Hippocampal formation (tissue), 2 donors: ENCODE measurements around the gene ABHD16B.
"Not testable (repeated sequence)": the region's sequence is repeated elsewhere in the genome, so short reads cannot be mapped to it uniquely, and the experiment has no call there.

Source experiments
- DNase-seq, 2 donors: peaks; one replicate each; lab custom pipeline; 2025; lab: John Stamatoyannopoulos, UW

The ABHD16B gene

DNA sequence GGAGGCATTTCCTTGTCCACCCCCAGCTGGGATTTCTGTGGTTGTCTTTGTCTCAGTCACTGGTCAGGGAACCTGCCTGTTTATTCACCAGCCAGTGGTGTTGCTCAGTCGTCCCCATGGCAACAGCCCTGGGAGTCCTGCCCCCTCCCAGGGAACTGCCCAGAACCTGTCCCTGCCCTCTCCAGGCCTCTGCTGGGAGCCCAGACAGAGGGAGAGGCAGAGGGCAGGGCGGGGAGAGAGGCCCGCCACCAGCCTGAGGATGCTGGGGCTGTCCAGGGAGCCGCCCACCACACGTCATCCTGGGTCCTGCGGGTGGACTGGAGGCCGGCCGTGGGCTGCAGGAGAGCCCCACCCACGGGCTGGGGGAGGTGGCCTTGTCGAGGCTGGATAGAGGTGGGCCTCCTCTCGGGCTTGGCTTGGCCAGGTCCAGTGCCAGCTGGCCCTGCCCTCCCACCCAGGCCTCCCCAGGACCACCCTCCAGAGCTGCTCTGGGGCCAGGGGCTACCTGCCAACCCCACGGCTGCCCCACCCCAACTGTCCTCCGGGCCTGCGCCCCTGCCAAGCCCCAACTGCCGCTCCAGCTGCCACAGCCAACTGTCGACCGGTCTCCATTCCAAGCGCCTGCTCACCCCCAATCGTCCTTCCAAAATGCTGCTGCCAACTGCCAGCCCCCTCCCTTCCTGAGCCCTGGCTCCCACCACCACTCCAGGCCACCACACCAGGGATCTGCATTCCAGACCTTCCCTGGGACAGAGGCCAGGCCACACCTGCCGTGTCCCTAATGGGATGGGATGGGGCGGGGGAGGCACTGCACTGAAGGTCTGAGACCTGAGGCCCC is 26.1 kb upstream of the ABHD16B start:
- DNase-seq = peak; percentile 24 to 37

DNA sequence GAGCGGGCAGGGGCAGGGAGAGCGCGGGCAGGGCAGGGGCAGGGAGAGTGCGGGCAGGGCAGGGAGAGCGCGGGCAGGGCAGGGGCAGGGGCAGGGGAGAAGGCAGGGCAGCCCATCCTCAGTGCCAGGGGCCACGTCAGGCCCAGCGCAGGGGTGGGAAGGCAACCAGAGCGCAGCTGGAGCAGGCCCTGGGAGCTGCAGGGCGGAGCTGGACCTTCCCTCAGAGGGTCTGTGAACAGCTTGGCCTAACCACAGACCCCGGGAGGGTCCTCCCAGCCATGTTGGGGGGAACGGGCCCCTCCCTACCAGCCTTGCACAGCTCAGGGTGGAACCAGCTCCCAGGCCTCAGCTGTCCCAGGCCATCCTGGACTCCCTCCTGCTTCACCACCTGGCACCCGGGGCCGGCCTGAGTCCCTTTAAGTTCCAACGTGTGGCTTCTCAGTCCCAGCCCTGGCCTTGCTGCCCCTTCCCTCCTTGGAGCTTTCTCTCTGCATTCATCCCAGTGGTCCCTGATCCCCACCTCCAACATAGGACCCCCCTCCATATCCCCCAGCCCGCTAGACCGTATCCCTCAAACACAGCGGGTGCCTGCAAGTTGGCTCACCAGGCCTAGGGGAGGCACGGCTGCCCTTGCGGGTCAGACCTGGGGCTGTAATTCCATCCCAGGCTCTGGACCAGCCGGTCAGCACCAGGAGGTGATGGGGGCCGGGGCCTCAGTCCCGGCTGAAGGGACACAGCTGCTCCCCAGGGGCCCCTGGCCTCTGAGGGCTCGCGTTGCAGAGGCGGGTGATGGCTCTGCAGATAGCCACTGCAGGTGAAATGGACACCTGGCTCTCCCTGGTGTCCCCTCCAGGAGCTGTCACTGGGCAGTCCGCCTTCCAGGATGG is 24.6 kb upstream of the ABHD16B start:
- no peak for DNase-seq

DNA sequence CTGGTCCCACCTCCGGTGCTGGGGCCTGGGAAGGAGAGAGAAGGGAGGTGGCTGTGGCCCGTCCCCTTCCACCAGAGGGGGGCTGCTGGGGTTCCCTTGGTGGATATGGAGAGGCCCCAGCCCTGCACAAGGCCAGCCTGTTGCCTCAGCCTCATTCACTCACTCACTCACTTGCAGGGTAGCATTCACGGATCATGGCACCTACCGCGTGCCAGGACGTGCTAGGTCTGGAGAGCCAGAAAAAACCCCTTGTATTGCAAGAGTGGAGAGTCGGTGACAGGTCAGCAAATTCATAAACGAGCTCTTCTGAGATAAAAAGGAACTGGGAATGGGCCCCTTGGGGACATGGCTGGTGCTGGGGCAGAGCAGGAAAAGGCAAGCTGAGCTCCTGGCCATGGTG is 23.8 kb upstream of the ABHD16B start:
- no peak for DNase-seq

DNA sequence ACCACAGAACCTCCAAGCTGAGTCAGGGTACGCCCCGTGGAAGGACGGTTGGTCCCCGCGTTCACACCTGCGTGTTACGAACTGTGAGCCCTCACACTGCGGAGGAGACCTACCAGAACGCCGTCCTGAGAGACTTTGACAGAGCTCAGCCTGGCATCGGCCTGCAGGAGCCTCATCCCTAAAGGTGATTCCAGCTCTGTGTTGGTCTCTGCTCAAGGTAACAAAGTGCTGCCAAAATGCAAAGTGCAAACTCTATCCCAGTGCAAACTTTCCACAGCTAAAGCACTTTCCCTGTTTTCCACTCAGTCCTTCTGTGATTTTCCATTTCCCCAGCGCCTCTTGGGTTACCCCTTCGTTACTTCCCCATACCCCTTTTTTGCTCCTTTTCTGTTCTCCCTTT is 21.7 kb upstream of the ABHD16B start:
- DNase-seq = no peak

DNA sequence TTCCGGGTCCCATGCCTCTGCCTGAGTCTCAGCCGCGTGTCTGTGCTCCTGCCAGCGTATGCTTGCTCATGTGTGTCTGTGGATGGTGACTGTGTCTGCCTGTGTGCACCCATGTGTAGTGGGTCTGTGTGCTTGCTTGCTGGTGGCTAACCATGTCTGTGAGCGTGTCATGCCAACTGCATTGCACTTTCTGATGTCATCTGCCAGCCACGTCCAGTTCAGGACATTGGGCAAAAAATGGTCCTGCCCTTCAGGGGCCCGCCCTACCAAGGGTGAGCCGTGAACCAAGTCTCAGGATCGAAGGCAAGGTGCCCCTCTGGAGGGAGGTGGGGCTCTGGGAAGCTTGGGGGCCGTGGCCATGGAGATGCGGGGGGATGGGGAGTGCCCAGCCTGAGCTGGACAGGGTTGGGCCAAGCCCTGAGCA is 20.9 kb upstream of the ABHD16B start:
- DNase-seq = no peak

DNA sequence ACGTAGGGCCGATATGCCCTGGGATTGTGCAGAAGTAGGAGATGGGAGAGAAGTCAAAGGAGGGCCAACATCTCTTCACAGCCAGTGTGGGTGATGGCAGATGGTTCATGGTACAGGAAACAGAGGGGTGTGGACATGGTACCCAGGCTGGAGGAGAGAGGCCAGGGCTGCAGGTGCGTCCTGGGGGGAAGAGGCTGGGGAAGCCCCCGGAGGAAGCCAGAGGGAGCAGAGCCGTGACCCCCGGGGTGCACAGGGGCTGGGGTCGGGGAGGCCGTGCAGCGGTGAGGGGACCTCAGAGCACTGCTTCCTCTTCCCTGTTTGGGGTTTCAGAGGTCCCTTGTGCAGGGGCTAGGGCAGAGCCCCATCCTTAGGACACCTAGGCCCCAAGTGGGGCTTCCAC is 19.0 kb upstream of the ABHD16B start:
- DNase-seq = no peak

DNA sequence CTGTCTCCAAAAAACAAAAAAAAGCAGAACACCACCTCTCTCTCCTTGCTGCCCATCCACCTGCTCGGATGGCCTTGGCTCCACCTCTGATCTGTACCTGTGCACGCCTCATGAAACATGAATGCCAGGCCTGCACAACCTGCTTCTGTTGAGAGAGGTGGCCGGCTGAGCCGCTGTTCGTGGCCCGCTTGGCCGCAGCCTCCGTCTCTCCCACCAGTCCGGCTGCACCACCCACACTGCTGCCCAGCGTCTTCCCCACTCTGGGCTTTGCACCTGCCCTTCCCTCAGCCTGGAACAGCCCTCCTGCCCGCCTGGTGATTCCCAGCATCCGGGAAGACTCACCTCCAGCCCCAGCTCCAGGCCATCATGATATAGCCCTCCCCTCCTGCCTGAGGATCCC is 18.1 kb upstream of the ABHD16B start:
- no peak for DNase-seq

DNA sequence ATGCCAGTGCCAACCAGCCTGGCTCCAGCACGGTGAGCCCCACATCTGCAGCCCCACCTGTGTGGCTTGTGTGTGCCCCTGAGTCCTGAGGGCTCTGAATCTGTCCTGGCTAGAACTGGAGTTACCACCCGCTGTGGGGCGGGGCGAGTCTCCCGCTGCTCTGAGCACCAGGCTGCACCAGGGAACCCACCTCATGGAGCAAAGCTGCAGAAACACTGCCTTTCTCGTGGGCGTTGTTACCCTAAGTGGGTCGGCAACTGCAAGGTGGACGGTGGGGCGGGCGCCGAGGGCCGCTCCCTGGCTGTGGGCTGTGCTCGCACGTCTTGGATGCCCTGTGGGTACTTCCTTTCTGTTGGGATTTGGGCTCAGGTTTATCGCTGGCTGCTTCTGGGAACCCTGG is 17.5 kb upstream of the ABHD16B start:
- DNase-seq = no peak

DNA sequence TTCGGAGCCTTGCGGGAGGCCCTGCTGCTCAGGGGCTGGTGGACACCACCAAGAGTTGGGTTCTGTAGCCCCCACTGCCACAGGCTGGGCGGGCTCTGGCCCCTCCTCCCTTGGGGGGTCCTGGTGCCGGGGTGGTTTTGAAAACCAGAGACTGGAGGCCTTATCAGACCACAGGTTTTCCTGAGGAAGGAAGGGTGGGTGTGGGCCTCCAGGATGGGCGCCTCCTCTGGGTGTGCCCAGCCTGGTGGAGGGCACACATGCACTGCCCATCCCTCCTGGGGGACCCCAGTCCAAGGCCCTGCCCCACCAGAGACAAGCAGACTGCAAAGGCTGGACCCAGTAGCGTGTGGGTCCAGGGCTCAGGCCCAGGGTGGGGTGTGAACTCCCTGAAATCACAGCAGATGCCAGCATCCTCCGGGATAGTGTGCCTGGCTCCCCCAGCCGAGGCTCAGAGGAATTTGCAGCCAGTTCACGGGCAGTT is 16.7 kb upstream of the ABHD16B start:
- DNase-seq = no peak

DNA sequence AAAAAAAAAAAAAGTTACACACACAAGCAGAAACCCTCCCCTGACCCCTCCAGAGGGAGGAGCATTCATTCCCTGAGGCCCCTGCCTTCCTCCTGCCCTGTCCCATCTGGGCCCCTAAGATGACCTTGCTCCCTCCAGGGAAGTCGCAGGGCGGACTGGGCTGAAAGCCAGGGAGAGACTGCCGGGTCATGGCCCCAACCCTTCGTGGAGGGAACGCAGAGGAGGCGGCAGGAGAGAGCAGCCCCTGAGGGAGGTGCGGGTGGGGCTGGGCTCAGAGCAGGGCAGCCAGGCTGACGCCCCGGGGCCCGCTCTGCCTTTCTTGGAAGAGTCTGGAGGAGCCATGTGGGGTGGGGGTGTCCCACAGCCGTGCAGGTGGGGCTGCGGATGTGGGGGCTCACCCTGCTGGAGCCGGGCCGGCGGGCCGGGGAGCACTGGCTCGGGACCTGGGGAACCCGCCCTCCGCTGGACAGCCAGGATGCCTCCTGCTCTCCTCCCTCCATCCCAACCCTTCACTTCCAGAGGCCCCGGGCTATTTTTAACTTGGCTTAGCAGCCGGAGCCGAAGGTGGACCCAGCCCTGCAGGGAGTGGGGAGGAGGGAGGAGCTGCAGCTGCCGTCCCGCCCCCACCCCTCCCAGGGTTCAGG is 15.0 kb upstream of the ABHD16B start:
- no peak for DNase-seq

DNA sequence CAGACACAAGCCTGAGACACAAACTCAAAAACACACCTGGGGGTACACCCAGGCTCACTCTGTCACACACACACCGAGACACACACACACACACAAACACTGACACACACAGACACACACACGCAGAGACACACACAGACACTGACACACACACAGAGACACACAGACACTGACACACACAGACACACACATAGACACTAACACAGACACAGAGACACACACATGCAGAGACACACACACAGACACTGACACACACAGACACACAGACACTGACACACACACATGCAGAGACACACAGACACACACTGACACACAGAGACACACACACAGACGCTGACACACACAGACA is 14.4 kb upstream of the ABHD16B start:
- no peak for DNase-seq

DNA sequence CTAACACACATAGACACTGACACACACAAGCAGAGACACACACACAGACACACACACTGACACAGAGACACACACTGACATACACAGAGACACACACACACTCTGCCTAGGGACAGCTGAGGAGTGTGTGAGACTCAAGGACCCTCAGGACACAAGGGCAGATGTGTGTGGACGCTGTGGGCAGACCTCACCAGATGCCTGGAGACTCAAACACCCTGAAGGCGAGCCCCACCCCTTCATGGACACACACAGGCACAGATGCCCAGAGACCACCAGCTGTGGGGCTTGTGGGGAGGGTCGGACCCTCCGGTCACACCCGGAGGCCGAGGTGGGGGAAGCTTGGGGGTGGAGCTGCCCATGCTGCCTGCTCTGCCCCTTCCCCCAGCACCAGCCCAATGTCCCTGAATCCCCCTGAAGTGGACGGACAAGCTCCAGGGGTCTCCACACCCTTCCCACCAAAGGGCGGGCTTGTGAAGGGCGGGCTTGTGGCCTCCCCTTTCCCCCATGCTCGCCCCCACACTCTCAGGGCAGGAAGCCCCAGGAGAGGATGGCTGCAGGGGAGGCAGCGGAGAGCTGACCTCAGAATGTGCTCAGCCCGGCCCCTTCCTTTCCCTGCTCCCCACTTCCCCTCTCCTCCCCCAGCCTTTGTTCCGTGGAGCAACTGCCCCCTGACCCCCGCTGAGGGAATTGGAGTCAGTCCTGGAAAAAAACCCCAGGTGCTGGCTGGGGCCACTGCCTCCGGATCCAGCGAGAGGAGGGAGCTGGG is 13.9 kb upstream of the ABHD16B start:
- DNase-seq = no peak

DNA sequence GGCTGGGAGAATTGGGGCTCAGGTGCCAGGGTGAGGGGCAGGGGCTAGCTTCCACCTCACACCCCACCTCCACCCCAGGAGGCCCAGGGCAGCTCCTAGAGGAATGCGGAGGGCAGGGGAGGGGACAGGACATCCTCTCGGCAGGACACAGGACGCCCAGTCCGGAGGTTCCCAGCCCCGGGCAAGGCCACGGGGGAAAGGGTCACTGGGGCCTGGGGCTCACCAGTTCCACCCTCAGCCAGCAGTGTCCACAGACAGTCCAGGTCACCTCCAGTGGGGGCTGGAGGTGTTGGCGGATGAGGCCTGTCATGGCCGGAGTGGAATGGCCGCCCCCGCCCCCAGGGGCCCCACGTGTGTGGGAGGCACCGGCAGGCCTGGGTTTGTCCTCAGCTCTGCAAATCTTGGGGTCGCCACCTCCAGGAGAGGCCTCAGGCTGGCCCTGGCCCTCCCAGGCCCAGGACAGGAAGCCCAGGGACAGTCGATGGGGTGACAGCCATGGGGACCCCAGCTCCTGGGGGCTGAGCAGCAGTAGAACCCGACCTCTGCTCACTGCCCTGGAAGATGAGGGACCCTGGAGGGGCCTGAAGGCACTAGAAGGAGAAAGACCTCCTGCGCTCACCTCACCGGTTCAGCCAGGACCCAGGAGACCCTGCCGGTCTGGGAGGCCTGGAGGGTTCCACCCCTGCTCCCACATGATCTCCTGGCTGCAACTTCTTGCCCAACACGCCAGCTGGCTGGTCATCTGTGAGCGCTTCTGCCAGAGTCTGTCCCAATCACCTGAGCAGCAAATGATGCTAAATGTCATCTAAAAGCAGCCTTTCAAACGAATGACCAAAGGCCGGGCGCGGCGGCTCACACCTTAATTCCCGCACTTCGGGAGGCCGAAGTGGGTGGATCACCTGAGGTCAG is 13.0 kb upstream of the ABHD16B start:
- DNase-seq = no peak

DNA sequence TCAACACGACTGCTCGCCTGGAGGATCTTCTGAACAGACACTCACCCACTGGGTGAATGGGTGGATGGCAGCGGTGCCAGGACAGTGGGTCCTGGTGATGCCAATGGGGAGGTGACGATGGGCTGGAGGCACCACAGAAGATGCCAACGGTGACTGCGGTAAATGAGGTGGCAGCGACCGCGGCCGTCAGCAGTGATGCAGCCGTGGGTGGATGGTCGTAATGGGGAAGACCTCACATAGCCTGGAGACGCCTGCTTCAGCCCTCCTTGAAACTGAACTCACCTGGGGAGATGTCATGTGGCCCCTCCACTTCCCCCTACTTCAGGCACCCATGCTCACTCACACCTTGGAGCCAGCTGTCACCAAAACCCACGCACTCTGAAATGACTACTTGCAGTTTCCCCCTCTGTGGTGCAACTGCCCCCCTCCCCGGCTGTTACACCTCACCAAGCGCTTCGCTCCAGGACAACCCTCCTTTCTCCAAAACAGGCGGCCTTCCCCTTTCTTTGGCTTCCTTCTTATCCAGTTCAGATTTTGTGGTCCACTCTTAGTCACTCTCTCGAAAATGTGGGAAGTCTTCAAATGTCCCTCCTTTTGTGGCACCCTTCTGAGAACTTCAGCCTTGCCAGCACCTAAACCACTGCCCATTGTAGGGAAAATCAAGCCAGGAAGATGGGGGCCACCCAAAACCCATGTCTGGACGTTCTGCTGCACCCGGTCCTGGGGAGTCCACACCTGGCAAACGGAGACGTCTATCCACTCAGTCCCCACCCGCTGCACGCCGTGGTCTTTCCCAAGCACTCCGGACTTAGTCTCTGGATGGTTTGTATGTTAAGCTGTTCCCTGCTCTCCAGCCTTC is 10.4 kb upstream of the ABHD16B start:
- no peak for DNase-seq

DNA sequence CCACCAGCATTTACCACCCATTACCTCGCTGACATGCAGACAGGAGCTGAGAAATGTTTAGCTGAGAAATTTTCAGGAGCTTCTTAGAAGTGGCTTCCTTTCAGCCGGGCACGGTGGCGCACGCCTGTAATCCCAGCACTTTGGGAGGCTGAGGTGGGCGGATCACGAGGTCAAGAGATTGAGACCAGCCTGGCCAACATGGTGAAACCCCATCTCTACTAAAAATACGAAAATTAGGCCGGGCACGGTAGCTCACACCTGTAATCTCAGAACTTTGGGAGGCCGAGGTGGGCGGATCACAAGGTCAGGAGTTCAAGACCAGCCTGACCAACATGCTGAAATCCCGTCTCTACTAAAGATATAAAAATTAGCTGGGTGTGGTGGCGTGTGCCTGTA is 9.8 kb upstream of the ABHD16B start:
- DNase-seq = not testable (repeated sequence)

DNA sequence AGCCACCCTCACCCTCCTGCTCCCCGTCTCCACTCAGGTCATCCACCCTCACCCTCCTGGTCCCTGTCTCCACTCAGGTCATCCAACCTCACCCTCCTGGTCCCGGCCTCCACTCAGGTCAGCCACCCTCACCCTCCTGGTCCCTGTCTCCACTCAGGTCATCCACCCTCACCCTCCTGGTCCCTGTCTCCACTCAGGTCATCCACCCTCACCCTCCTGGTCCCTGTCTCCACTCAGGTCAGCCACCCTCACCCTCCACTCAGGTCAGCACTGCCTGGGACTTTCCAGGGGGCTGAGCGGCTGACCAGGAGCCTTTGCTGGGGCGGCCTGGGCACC is 7.6 kb upstream of the ABHD16B start:
- DNase-seq = not testable (repeated sequence)

DNA sequence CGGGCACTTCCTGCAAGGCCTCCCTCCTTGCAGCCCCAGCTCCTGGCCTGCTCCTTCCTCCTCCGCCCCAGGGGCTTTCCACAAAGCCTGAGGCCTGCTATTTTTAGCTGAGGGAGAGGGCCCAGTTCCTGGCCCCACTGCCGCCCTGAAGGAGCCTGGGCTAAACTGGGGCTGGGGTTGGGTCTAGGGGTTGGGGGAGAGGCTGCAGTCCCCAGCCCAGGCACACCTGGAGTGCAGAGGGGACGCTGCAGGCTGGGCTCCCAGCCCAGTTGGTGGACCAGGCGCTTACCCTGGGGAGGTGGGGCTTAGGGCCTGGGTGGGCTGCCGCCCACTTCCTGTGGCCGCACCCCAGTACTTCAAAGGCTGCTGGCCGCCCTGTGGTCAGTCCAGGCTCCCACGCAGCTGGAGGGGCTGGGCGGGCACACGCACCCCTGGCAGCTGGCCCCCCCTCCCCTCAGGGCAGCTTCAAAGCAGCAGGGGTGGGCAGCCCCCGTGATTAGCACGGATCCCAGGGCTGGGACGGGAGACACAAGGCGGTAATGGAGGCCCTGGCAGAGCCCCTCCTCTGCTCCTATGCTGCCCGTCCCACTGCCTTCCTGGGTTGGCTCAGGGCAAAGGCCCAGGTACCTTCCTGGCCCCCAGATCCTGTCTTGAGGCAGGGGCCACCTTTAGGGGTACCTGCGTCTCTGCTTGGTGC is 7.1 kb upstream of the ABHD16B start:
- DNase-seq = no peak

DNA sequence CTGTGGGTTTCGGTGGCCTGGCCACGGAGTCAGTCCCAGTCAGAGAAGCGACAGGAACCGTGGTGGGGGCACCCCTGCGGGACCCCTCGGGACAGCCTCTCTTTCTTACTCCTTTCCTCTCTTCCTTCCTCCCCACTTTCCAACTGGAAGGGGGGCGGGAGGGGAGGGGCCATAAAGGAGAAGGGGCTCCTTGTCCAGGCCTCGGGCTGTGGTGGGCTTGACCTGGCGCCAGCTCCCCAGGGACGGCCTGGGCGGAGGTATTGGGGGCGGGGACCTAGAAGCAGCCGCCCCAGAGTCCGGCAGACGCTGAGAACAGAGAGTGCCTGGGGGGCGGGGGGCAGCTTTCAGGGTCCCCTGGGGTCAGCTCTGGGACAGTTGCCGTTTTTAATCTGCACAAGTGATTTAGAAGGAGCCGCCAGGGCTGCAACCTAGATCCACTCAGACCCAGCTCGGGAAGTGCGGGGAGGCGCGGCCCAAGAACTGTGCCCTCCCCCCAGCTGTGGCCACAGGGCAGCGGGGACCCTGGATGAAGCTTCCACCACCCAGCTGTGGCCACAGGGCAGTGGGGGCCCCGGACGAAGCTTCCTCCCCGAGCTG is 6.4 kb upstream of the ABHD16B start:
- DNase-seq = no peak
